Astrocyte (in vitro differentiated cells and primary cell): ENCODE results near the gene UBE2N. TPM values are rescaled to one million over a fixed set of nuclear protein-coding genes. Genes with fewer than 3 reads are reported as not detected.
A peak's percentile ranks its signal among the peaks of the same experiment; 100 is the strongest.

Experiments
- DNase-seq: peaks from one replicate; pipeline ENCODE4 v3.0.0-alpha.2; 2010; ENCODE audit warnings: low read depth
- FAIRE-seq: peaks from 2 replicates; lab custom pipeline; 2011; peaks lifted over from hg19 to GRCh38; lab: Jason Lieb, UNC
- H2AFZ ChIP-seq: 2 replicates; pipeline ENCODE4 v1.6.0; 2012; ENCODE audit warnings: low read depth, low read length, inconsistent platforms
- H3K27ac ChIP-seq: 2 replicates; pipeline ENCODE4 v1.5.1; 2011; ENCODE audit warnings: low read depth, low read length, inconsistent platforms
- H3K27me3 ChIP-seq: 2 replicates; pipeline ENCODE4 v1.6.0; 2011; ENCODE audit warnings: low read length, inconsistent platforms; ENCODE audit not compliant: insufficient read depth
- H3K36me3 ChIP-seq: 2 replicates; pipeline ENCODE4 v1.5.1; 2011; ENCODE audit warnings: low read length, inconsistent platforms; ENCODE audit not compliant: insufficient read depth
- H3K4me1 ChIP-seq: 2 replicates; pipeline ENCODE4 v1.5.1; 2011; ENCODE audit warnings: low read length, inconsistent platforms; ENCODE audit not compliant: insufficient read depth
- H3K4me2 ChIP-seq: 2 replicates; pipeline ENCODE4 v1.6.0; 2012; ENCODE audit warnings: low read length, inconsistent platforms
- H3K4me3 ChIP-seq: 2 replicates; pipeline ENCODE4 v1.5.1; 2011; ENCODE audit warnings: low read depth, mild to moderate bottlenecking, low read length, inconsistent platforms; ENCODE audit not compliant: insufficient read depth
- H3K79me2 ChIP-seq: 2 replicates; pipeline ENCODE4 v1.6.0; 2012; ENCODE audit warnings: mild to moderate bottlenecking, low read length, inconsistent platforms; ENCODE audit not compliant: insufficient read depth
- H3K9ac ChIP-seq: 2 replicates; pipeline ENCODE4 v1.6.0; 2012; ENCODE audit warnings: mild to moderate bottlenecking, low read length, inconsistent platforms
- H3K9me3 ChIP-seq: 2 replicates; pipeline ENCODE4 v1.5.1; 2012; ENCODE audit warnings: low read depth, mild to moderate bottlenecking, low read length, inconsistent platforms; ENCODE audit not compliant: insufficient read depth
- H4K20me1 ChIP-seq: 2 replicates; pipeline ENCODE4 v1.6.0; 2012; ENCODE audit warnings: low read length, inconsistent platforms; ENCODE audit not compliant: insufficient read depth
- H3K27ac Mint-ChIP-seq: one replicate; pipeline ENCODE4 v1.8.0; 2021; ENCODE audit warnings: mild to moderate bottlenecking, mixed read lengths; ENCODE audit not compliant: unreplicated experiment
- H3K27me3 Mint-ChIP-seq: one replicate; pipeline ENCODE4 v1.8.0; 2021; ENCODE audit warnings: low read depth, mixed read lengths; ENCODE audit not compliant: unreplicated experiment
- H3K36me3 Mint-ChIP-seq: one replicate; pipeline ENCODE4 v1.8.0; 2021; ENCODE audit warnings: low read depth, mixed read lengths; ENCODE audit not compliant: unreplicated experiment
- H3K4me1 Mint-ChIP-seq: one replicate; pipeline ENCODE4 v1.8.0; 2021; ENCODE audit warnings: low read depth, mixed read lengths; ENCODE audit not compliant: unreplicated experiment
- H3K4me3 Mint-ChIP-seq: one replicate; pipeline ENCODE4 v1.8.0; 2021; ENCODE audit warnings: mild to moderate bottlenecking, moderate library complexity, mixed read lengths; ENCODE audit not compliant: unreplicated experiment
- H3K9me3 Mint-ChIP-seq: one replicate; pipeline ENCODE4 v1.8.0; 2021; ENCODE audit warnings: mild to moderate bottlenecking, mixed read lengths; ENCODE audit not compliant: unreplicated experiment
- EZH2 ChIP-seq: IDR thresholded peaks from 2 replicates; pipeline ENCODE4 v1.6.1; 2012; ENCODE audit warnings: mild to moderate bottlenecking, low read length, inconsistent platforms; ENCODE audit not compliant: insufficient read depth
- total RNA-seq: library from RNA; stranded (reverse); gene quantifications from 2 replicates; pipeline ENCODE4 v1.2.1, GENCODE V29; 2021
- TF ChIP-seq, protein P1 (sequence below): IDR thresholded peaks from 2 replicates; pipeline ENCODE4 v1.5.1; 2011; ENCODE audit warnings: low read depth, mild to moderate bottlenecking, inconsistent platforms, low read length, moderate library complexity; ENCODE audit not compliant: insufficient read depth

Gene UBE2N
- total RNA-seq, 1 donor from 2014 or later: 129 TPM

DNA sequence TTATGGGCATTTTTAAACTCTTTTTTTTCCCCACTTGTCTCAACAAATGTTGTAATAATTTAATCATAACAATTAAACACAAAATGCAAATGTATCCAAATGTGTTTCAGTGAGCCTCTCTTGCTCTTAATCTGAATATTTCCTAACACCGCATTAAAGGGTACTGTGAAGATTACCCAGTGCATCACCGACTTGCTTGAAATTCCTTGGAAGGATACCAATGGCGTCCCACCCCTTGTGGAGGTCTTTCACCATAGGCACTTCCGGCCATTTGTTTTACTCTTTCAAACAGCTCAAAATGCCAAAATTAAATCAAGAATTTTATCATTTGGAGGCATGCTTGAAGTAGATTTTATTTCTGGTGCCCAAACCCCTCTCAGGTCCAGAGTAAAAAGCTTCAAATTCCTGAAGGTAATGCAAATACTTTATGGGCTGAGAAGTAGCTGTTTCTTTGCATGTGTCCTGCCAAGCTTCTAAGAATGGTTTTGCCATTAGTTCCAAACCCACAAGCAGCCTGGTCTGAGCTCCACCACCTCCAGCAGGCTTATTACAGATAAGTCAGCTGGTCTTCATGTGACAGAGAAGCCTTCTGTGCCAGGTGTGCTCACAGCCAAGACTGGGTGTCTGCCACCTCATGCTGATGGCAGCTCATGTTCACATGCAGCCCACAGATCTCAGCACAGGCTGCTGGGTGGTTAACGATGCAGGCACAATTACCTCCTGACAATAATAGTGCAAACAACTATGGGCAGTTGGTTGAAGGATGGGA lies 80.4 kb downstream of the UBE2N start:
- H2AFZ ChIP-seq: no peak overlapping the region
- no peaks in the 10 kb centered on the region for H3K27me3 Mint-ChIP-seq
- no peak for TF ChIP-seq EZH2
- TF ChIP-seq, protein P1, sequence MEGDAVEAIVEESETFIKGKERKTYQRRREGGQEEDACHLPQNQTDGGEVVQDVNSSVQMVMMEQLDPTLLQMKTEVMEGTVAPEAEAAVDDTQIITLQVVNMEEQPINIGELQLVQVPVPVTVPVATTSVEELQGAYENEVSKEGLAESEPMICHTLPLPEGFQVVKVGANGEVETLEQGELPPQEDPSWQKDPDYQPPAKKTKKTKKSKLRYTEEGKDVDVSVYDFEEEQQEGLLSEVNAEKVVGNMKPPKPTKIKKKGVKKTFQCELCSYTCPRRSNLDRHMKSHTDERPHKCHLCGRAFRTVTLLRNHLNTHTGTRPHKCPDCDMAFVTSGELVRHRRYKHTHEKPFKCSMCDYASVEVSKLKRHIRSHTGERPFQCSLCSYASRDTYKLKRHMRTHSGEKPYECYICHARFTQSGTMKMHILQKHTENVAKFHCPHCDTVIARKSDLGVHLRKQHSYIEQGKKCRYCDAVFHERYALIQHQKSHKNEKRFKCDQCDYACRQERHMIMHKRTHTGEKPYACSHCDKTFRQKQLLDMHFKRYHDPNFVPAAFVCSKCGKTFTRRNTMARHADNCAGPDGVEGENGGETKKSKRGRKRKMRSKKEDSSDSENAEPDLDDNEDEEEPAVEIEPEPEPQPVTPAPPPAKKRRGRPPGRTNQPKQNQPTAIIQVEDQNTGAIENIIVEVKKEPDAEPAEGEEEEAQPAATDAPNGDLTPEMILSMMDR: no peak
- H3K9me3 ChIP-seq: no peaks in the 10 kb centered on the region
- no peaks in the 10 kb centered on the region for H3K79me2 ChIP-seq
- no peak overlapping the region for H3K4me3 Mint-ChIP-seq
- peaks cover 6% of the 10 kb centered on the region for H3K4me1 Mint-ChIP-seq
- no peaks in the 10 kb centered on the region for H3K36me3 ChIP-seq
- no peak overlapping the region for H3K9ac ChIP-seq
- no peaks in the 10 kb centered on the region for H3K36me3 Mint-ChIP-seq
- H3K27me3 ChIP-seq: no peaks in the 10 kb centered on the region
- H3K27ac Mint-ChIP-seq: no peak overlapping the region
- H3K9me3 Mint-ChIP-seq: no peaks in the 10 kb centered on the region
- DNase-seq: peak; percentile 89
- H3K4me3 ChIP-seq: no peak overlapping the region
- H3K4me2 ChIP-seq: no peak overlapping the region
- H3K27ac ChIP-seq: no peak overlapping the region
- no peaks in the 10 kb centered on the region for H3K4me1 ChIP-seq
- peak; percentile 69 for FAIRE-seq
- H4K20me1 ChIP-seq: no peaks in the 10 kb centered on the region

DNA sequence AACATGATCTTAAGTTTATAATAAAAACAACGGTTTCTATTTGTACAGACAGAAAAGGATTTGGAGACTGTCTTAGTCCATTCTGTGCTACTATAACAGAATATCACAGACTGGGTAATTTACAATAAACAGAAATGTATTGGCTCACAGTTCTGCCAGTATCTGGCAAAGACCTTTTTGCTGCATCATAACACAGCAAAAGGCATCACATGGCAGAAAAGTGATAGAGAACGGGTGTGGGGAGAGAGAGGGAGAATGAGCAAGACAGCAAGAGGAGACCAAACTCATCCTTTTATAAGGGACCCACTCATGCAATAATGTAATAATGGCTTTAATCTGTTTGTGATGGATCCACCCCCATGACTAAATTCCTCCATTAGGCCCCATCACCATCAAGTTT lies 81.1 kb downstream of the UBE2N start:
- no peaks in the 10 kb centered on the region for H3K27me3 ChIP-seq
- Mint-ChIP-seq H3K27ac (no peak overlapping the region), H3K4me1 (peaks cover 6% of the 10 kb centered on the region), H3K9me3 (no peaks in the 10 kb centered on the region), H3K36me3 (no peaks in the 10 kb centered on the region), H3K27me3 (no peaks in the 10 kb centered on the region), H3K4me3 (no peak overlapping the region)
- H3K79me2 ChIP-seq: no peaks in the 10 kb centered on the region
- no peak overlapping the region for H3K27ac ChIP-seq
- H3K36me3 ChIP-seq: no peaks in the 10 kb centered on the region
- no peak overlapping the region for H3K4me2 ChIP-seq
- no peaks in the 10 kb centered on the region for H4K20me1 ChIP-seq
- no peak overlapping the region for H3K4me3 ChIP-seq
- FAIRE-seq (no peak), DNase-seq (no peak)
- H3K9ac ChIP-seq: no peak overlapping the region
- TF ChIP-seq, protein P1: no peak
- no peaks in the 10 kb centered on the region for H3K9me3 ChIP-seq
- no peaks in the 10 kb centered on the region for H3K4me1 ChIP-seq
- no peak overlapping the region for H2AFZ ChIP-seq

DNA sequence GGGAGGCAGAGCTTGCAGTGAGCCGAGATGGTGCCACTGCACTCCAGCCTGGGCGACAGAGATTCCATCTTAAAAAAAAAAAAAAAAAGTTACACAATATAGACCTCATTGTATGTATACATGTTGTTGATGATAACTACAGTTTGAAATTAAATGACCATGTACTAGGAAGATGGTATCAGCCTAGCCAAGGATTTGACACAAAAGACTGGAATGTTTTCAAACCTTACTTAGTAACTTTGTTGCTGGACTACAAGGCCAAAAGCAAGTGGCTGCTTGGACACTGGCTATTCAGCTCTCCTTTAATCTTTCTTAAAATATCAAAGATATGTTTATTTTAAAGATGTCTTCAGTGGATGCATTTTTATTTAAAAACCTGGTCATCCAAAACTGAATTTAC lies 82.9 kb downstream of the UBE2N start:
- Histone ChIP-seq H3K27me3 (no peaks in the 10 kb centered on the region), H3K9me3 (no peaks in the 10 kb centered on the region), H3K4me2 (no peak overlapping the region), H3K27ac (no peak overlapping the region), H3K4me3 (no peak overlapping the region), H3K79me2 (no peaks in the 10 kb centered on the region), H4K20me1 (no peaks in the 10 kb centered on the region), H3K4me1 (no peaks in the 10 kb centered on the region), H3K36me3 (no peaks in the 10 kb centered on the region), H2AFZ (no peak overlapping the region), H3K9ac (no peak overlapping the region)
- no peak for FAIRE-seq
- Mint-ChIP-seq H3K4me1 (peaks cover 5% of the 10 kb centered on the region), H3K9me3 (no peaks in the 10 kb centered on the region), H3K27me3 (no peaks in the 10 kb centered on the region), H3K27ac (no peak overlapping the region), H3K4me3 (no peak overlapping the region), H3K36me3 (no peaks in the 10 kb centered on the region)
- TF ChIP-seq, protein P1: no peak
- TF ChIP-seq EZH2: no peak
- no peak for DNase-seq
